Measurements from ENCODE around the gene MAPT. TPM values are rescaled to one million over a fixed set of nuclear protein-coding genes. Genes with fewer than 3 reads are reported as not detected.

Gene MAPT
- total RNA-seq, 1 experiment from 2014 or later = 8.3 TPM

DNA sequence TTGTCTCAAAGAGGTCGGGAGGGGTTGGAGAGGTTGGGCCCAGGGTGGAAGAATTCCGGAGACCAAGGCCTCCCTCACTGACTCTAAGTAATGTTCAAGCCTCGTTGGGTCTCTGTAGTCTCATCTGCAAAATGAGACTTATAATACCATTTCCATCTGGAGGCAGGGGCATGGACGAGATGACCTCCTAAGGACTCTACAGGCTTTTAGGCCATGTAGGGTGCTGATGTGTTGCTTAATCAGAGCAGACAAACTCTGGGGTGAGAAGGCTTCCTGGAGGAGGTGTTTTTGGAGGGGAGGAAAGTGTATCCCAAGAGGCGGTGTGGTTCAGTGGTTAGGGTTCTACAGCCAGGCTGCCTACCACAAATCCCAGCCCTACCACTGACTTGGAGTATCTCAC lies 46.6 kb upstream of the MAPT start:
- Histone ChIP-seq H3K27ac (ENCODE audit: low read depth, low read length, poor library complexity, severe bottlenecking) (no peak overlapping the region), H3K9me3 (ENCODE audit: low read depth, low read length, poor library complexity, severe bottlenecking) (no peaks in the 10 kb centered on the region), H3K4me3 (ENCODE audit: low read depth, low read length, poor library complexity, severe bottlenecking) (no peak overlapping the region), H3K36me3 (ENCODE audit: insufficient read depth, low read length, poor library complexity, severe bottlenecking) (no peaks in the 10 kb centered on the region), H3K4me1 (ENCODE audit: insufficient read depth, low read length, poor library complexity, severe bottlenecking) (no peaks in the 10 kb centered on the region), H3K27me3 (replicated peaks; ENCODE audit: insufficient read depth, low read depth, low read length, poor library complexity) (no peaks in the 10 kb centered on the region)
- POLR2A ChIA-PET (ENCODE audit: low non-redundant PET) = no interaction called here
- TF ChIP-seq, protein P1, sequence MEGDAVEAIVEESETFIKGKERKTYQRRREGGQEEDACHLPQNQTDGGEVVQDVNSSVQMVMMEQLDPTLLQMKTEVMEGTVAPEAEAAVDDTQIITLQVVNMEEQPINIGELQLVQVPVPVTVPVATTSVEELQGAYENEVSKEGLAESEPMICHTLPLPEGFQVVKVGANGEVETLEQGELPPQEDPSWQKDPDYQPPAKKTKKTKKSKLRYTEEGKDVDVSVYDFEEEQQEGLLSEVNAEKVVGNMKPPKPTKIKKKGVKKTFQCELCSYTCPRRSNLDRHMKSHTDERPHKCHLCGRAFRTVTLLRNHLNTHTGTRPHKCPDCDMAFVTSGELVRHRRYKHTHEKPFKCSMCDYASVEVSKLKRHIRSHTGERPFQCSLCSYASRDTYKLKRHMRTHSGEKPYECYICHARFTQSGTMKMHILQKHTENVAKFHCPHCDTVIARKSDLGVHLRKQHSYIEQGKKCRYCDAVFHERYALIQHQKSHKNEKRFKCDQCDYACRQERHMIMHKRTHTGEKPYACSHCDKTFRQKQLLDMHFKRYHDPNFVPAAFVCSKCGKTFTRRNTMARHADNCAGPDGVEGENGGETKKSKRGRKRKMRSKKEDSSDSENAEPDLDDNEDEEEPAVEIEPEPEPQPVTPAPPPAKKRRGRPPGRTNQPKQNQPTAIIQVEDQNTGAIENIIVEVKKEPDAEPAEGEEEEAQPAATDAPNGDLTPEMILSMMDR (conservative IDR thresholded peaks at IDR 0.05; ENCODE audit: low read depth, low read length) = no peak
- TF ChIP-seq EZH2 (IDR thresholded peaks at IDR 0.05; ENCODE audit: borderline replicate concordance, low read depth, low read length, poor library complexity, severe bottlenecking) = no peak
- CTCF ChIA-PET = interaction anchor here (0.5 kb wide), 1 partner anchor 1135 kb away, joined by 5 read pairs; no protein-coding TSS in a partner anchor
- no TSS peak for BruUV-seq (replicated peaks)
- no peak for DNase-seq (ENCODE audit: low spot score)
- intact Hi-C loops (cut with micrococcal nuclease; ENCODE audit: unreplicated experiment) = no loop called here

DNA sequence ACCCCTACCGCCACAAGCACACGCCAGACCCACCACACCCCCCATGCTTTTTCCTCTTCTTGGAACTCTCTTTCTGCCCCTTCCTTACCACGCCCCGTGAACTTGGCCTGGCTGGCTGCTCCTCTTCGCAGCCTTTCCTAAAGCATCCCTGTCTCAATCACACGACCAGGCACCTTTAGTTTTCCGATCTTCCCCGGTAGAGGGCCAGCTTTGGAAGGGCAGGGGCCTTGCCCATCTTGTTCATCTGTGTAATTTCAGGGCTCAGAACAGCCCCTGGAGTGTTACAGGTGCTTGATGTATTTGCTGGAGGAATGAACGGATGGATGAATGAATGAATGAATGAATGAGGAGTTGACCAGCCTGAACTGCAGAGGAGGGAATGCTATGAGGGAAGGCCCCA lies 45.9 kb upstream of the MAPT start:
- POLR2A ChIA-PET (ENCODE audit: low non-redundant PET) = no interaction called here
- intact Hi-C loops (cut with micrococcal nuclease; ENCODE audit: unreplicated experiment) = no loop called here

DNA sequence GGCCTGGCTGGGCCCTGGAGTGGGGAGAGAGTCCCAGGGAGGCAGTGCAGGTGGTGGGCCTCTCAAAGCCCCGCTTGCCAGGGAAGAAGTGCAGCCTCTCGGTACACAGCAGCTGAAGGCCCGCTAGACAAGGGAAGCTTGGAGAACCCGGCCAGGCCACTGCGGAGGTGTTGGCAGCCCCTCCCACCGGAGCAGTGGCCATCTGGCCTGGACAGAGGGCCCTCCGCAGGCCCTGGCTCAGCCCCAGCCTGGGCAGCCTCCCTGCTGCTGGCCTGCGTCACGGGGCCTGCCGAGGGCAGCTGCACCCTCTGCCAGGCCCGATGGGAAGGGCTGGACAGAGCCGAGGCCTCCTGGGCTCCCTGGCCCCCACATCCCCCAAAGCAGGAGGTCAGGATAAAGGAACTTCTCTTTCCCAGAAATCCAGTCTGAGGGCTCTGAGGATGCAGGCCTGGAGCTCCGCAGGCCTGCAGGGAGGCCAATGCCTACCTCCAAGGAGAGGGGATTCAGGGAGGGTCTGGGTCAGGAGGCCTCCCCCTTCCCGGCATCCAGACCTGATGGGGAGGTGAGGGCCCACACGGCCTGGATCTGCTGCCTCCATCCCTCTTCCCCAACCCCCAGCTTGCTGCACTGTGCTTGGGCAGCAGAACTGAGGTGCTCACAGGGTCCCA lies 45.4 kb upstream of the MAPT start:
- H3K4me3 ChIP-seq (ENCODE audit: low read depth, low read length, poor library complexity, severe bottlenecking) = no peak overlapping the region
- POLR2A ChIA-PET (ENCODE audit: low non-redundant PET) = no interaction called here
- intact Hi-C loops (cut with micrococcal nuclease; ENCODE audit: unreplicated experiment) = no loop called here
- H3K27me3 ChIP-seq (replicated peaks; ENCODE audit: insufficient read depth, low read depth, low read length, poor library complexity) = no peaks in the 10 kb centered on the region
- H3K36me3 ChIP-seq (ENCODE audit: insufficient read depth, low read length, poor library complexity, severe bottlenecking) = no peaks in the 10 kb centered on the region
- CTCF ChIA-PET = no interaction called here
- no peaks in the 10 kb centered on the region for H3K4me1 ChIP-seq (ENCODE audit: insufficient read depth, low read length, poor library complexity, severe bottlenecking)
- no TSS peak for BruUV-seq (replicated peaks)
- TF ChIP-seq, protein P1 (conservative IDR thresholded peaks at IDR 0.05; ENCODE audit: low read depth, low read length) = no peak
- no peak for TF ChIP-seq EZH2 (IDR thresholded peaks at IDR 0.05; ENCODE audit: borderline replicate concordance, low read depth, low read length, poor library complexity, severe bottlenecking)
- no peak for DNase-seq (ENCODE audit: low spot score)
- H3K27ac ChIP-seq (ENCODE audit: low read depth, low read length, poor library complexity, severe bottlenecking) = no peak overlapping the region
- H3K9me3 ChIP-seq (ENCODE audit: low read depth, low read length, poor library complexity, severe bottlenecking) = no peaks in the 10 kb centered on the region

More for the DNA sequence above, 45.9 kb upstream of the MAPT start:
- TF ChIP-seq, protein P1 (conservative IDR thresholded peaks at IDR 0.05; ENCODE audit: low read depth, low read length) = no peak
- no peak for TF ChIP-seq EZH2 (IDR thresholded peaks at IDR 0.05; ENCODE audit: borderline replicate concordance, low read depth, low read length, poor library complexity, severe bottlenecking)
- no TSS peak for BruUV-seq (replicated peaks)
- H3K4me3 ChIP-seq (ENCODE audit: low read depth, low read length, poor library complexity, severe bottlenecking) = no peak overlapping the region
- CTCF ChIA-PET = no interaction called here
- H3K27me3 ChIP-seq (replicated peaks; ENCODE audit: insufficient read depth, low read depth, low read length, poor library complexity) = no peaks in the 10 kb centered on the region
- no peaks in the 10 kb centered on the region for H3K9me3 ChIP-seq (ENCODE audit: low read depth, low read length, poor library complexity, severe bottlenecking)
- no peak for DNase-seq (ENCODE audit: low spot score)
- H3K27ac ChIP-seq (ENCODE audit: low read depth, low read length, poor library complexity, severe bottlenecking) = no peak overlapping the region
- H3K36me3 ChIP-seq (ENCODE audit: insufficient read depth, low read length, poor library complexity, severe bottlenecking) = no peaks in the 10 kb centered on the region
- H3K4me1 ChIP-seq (ENCODE audit: insufficient read depth, low read length, poor library complexity, severe bottlenecking) = no peaks in the 10 kb centered on the region

All from A673 (cell line).